GM18861 (cell line): ENCODE data around the gene HPCAL1.

Experiments
- ATAC-seq: cut with Tn5 transposase; IDR thresholded peaks from one replicate; pipeline ENCODE4 v1.9.1; 2021; ENCODE audit not compliant: unreplicated experiment

HPCAL1 gene

GRCh38 chr2:10400978-10401951, 98.6 kb downstream of the HPCAL1 start:
- ATAC-seq, result peak; percentile 20

- no peak for ATAC-seq
These were observed 99.4 kb downstream of the HPCAL1 start for GRCh38 chr2:10402062-10402585.

- ATAC-seq, result no peak
These were observed 100.0 kb downstream of the HPCAL1 start for GRCh38 chr2:10402653-10403215.

GRCh38 chr2:10404324-10405143, 101.8 kb downstream of the HPCAL1 start:
- no peak for ATAC-seq

- no peak for ATAC-seq
These were observed 102.7 kb downstream of the HPCAL1 start for GRCh38 chr2:10405448-10405847.

- no peak for ATAC-seq
These were observed 103.3 kb downstream of the HPCAL1 start for GRCh38 chr2:10406016-10406415.

- ATAC-seq, result no peak
These were observed 103.9 kb downstream of the HPCAL1 start for GRCh38 chr2:10406491-10407188.

GRCh38 chr2:10407432-10407831, 104.7 kb downstream of the HPCAL1 start:
- ATAC-seq, result no peak

- peak; percentile 33 for ATAC-seq
These were observed 105.3 kb downstream of the HPCAL1 start for GRCh38 chr2:10407841-10408648.

- ATAC-seq, result peak; percentile 36
These were observed 106.2 kb downstream of the HPCAL1 start for GRCh38 chr2:10408649-10409579.

- ATAC-seq, result peak; percentile 75
These were observed 107.5 kb downstream of the HPCAL1 start for GRCh38 chr2:10410001-10410822.

GRCh38 chr2:10410823-10411437, 108.2 kb downstream of the HPCAL1 start:
- no peak for ATAC-seq

- no peak for ATAC-seq
These were observed 108.9 kb downstream of the HPCAL1 start for GRCh38 chr2:10411557-10411956.

GRCh38 chr2:10412380-10412779, 109.7 kb downstream of the HPCAL1 start:
- no peak for ATAC-seq

GRCh38 chr2:10413503-10413902, 110.8 kb downstream of the HPCAL1 start:
- no peak for ATAC-seq

- ATAC-seq, result no peak
These were observed 111.3 kb downstream of the HPCAL1 start for GRCh38 chr2:10413991-10414451.

GRCh38 chr2:10414591-10414990, 111.9 kb downstream of the HPCAL1 start:
- ATAC-seq, result no peak
